Measurements from ENCODE around the gene ROBO4. TPM values are rescaled to one million over a fixed set of nuclear protein-coding genes. Genes with fewer than 3 reads are reported as not detected.

The ROBO4 gene
- total RNA-seq, 1 donor from 2014 or later: not detected

DNA sequence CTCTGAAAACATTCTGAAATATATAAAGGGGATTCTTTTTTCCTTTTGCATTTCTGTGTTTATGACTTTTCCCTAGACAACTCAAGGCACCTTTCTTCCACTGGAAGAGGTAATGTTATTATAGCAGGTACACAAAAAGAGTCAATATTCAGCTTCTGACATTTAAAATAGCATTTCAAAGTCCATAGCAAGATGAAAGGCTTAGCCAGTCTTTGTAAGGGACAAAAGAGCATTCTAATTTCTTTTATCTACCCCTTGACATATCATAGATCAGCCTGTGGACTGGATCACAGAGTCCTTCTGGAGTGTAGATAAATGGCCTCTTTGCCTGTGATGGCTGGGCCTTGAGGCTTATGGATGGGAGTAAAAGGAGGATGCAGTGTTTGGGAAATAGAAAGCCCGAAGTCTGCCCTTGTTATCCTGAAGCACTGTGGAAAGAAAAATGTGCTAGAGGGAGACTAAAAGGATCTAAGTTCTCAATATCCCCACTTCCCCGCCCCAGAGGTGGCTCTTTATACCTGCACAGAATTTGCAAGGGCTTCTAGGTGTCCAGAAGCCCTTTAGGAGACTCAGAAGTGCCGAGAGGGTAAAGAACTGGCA is 39.8 kb upstream of the ROBO4 start:
- no peaks in the 10 kb centered on the region for H3K9me3 Mint-ChIP-seq
- H3K27ac Mint-ChIP-seq: no peak overlapping the region
- no peak overlapping the region for H3K4me3 Mint-ChIP-seq
- H3K36me3 Mint-ChIP-seq: no peaks in the 10 kb centered on the region
- H3K27me3 Mint-ChIP-seq: peaks cover 13% of the 10 kb centered on the region
- TF ChIP-seq, protein P1, sequence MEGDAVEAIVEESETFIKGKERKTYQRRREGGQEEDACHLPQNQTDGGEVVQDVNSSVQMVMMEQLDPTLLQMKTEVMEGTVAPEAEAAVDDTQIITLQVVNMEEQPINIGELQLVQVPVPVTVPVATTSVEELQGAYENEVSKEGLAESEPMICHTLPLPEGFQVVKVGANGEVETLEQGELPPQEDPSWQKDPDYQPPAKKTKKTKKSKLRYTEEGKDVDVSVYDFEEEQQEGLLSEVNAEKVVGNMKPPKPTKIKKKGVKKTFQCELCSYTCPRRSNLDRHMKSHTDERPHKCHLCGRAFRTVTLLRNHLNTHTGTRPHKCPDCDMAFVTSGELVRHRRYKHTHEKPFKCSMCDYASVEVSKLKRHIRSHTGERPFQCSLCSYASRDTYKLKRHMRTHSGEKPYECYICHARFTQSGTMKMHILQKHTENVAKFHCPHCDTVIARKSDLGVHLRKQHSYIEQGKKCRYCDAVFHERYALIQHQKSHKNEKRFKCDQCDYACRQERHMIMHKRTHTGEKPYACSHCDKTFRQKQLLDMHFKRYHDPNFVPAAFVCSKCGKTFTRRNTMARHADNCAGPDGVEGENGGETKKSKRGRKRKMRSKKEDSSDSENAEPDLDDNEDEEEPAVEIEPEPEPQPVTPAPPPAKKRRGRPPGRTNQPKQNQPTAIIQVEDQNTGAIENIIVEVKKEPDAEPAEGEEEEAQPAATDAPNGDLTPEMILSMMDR (conservative IDR thresholded peaks at IDR 0.05): no peak
- H3K4me1 Mint-ChIP-seq (ENCODE audit: unreplicated experiment): peaks cover 7% of the 10 kb centered on the region
- no peak for DNase-seq (ENCODE audit: extremely low spot score, unreplicated experiment)

DNA sequence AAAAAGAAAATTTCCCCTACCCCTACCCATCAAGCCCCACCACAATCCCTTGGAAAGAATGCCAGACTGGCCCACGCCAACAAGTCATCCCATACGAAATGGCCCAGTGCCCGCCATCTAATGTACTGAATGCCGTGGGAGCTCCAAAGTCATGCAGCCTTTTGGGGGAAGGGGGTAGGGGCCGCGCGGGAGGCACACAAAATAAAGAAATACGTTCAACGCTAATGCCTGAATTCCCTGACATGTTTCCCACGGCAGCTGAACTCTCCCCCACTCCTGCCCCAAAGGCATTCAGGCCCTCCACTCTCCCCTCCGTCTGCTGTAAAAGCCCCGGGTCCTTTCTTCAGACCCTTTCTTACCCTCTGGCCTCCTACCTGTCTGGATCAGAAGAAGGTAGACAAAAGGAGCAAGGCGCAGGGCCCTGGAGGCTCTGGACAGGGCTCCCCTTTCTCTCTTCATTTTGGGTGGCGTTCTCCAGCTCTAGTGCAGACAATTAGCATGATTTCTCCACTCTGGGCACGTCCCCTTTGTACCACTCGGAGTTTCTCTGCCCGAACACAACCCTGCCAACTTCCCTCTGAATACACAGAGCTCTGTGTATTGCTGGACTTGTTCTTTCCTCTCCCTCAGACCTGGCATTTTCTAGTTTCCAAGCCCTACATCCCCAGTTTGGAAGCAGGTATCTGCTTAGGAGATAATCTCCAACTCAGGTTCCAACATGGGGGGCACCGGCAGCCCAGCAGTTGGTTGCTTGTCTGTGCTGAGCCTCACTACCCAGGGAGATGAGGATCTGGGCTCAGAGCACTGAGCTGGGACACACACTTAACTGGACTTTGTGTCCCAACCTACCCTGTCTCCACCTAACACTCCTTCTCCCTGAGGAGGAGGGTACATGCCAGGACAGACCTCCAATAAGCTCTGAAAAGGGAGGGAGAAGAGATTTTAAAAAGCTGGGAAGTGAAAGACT is 38.2 kb upstream of the ROBO4 start, which contains the start of gene HEPACAM:
HEPACAM (minus strand) TSS at position 500 of the 967 bp plus-strand sequence; CDS start at position 459, 41 bp downstream.
- DNase-seq (ENCODE audit: extremely low spot score, unreplicated experiment): no peak
- H3K27ac Mint-ChIP-seq: no peak within 1 kb of the TSS
- peaks cover 7% of the 10 kb centered on the region for H3K4me1 Mint-ChIP-seq (ENCODE audit: unreplicated experiment)

DNA sequence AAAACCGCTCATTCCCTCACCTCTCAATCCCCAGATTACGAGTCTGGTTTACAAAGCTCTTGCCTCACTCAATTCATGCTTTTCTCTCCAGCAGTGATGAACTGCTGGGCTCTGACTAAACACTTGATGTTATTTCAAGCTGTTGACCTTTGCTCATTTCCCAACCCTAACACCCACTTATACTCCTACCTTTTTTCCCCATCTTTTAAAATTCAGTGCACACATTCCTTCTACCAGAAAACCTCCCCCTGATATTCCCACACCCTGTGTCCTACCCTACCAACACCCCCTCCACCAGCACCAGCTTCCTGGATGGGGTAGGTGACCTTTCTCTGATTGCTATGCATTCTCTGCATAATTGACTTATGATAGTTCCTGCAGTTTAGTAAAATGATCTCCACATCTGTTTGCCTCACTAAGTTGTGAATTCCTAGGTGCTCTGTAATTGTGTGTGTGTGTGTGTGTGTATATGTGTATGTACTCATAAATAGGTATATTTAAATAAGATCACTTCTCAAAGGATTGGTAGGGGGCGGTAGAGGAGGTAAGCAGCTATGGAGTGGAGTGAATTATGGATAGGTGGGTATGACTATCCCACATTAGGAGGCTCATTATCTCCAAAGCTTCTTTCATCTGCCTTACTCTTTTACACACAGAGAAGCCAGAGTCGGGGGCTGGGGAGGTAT is 37.3 kb upstream of the ROBO4 start:
- no peak for DNase-seq (ENCODE audit: extremely low spot score, unreplicated experiment)
- Mint-ChIP-seq H3K4me1 (ENCODE audit: unreplicated experiment) (peaks cover 1% of the 10 kb centered on the region), H3K27ac (no peak overlapping the region)

More for the DNA sequence above, 38.2 kb upstream of the ROBO4 start, which contains the start of gene HEPACAM:
- Mint-ChIP-seq H3K27me3 (peaks cover 13% of the 10 kb centered on the region), H3K4me3 (no peak within 1 kb of the TSS), H3K9me3 (no peaks in the 10 kb centered on the region), H3K36me3 (no peaks in the 10 kb centered on the region)
- TF ChIP-seq, protein P1 (conservative IDR thresholded peaks at IDR 0.05): no peak

DNA sequence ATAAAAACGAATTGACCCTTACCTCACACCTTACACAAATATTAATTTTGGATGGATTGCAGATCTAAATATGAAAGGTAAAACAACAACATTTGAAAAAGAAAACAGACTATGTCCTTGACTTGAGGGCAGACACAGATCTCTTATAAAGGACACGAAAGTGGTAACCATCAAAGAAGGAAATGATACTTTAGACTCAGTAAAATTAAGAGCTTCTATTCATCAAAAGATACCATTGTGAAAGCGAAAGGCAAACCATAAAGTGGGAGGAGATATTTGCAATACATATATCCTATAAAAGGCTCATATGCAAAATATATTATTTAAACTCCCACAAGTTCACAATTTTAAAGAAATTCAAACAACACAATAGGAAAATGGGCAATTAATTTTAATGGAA is 33.1 kb upstream of the ROBO4 start:
- Mint-ChIP-seq H3K4me3 (no peak overlapping the region), H3K9me3 (no peaks in the 10 kb centered on the region), H3K4me1 (ENCODE audit: unreplicated experiment) (no peaks in the 10 kb centered on the region), H3K27me3 (peaks cover 7% of the 10 kb centered on the region), H3K27ac (no peak overlapping the region), H3K36me3 (no peaks in the 10 kb centered on the region)
- DNase-seq (ENCODE audit: extremely low spot score, unreplicated experiment): no peak
- TF ChIP-seq, protein P1 (conservative IDR thresholded peaks at IDR 0.05): no peak

More for the DNA sequence above, 37.3 kb upstream of the ROBO4 start:
- no peak overlapping the region for H3K4me3 Mint-ChIP-seq
- TF ChIP-seq, protein P1 (conservative IDR thresholded peaks at IDR 0.05): peak; percentile 32
- peaks cover 13% of the 10 kb centered on the region for H3K27me3 Mint-ChIP-seq
- H3K36me3 Mint-ChIP-seq: no peaks in the 10 kb centered on the region
- H3K9me3 Mint-ChIP-seq: no peaks in the 10 kb centered on the region

DNA sequence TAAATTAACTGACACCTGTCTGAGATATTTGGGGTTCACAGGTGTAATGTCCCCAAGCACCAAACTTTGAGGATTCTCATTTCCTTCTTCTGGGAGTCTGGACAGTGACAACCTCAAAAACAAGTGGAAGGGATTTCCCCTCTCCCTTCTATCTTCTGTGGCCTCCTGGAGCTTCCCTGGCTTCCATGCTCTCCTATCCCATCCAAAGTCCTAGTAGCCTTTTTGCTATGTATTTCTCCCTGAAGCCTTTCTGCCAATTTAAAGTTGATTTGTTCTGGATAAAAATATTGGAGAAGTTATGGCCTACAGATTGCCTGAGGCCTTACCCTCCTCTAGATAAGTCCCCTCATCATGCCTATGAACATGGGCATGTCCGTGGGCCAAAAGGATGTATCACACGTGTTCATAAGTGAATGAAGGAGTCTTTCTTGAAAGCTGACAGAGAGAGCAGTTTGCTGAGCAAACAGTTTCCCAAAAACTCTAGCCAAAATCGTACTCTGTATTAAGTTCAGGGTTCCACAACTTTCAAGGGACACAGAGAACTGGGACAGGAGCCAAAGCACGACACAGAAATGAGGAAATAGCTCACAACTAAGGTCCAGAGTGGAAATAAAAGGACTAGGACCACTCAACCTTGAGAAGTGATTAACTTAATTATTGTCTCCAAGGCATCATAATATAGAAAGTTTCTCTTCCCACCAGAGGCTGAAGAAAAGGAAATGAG is 31.4 kb upstream of the ROBO4 start:
- H3K27me3 Mint-ChIP-seq: peaks cover 15% of the 10 kb centered on the region
- H3K4me3 Mint-ChIP-seq: no peak overlapping the region
- H3K36me3 Mint-ChIP-seq: no peaks in the 10 kb centered on the region
- TF ChIP-seq, protein P1 (conservative IDR thresholded peaks at IDR 0.05): no peak
- no peak for DNase-seq (ENCODE audit: extremely low spot score, unreplicated experiment)
- H3K27ac Mint-ChIP-seq: no peak overlapping the region
- H3K4me1 Mint-ChIP-seq (ENCODE audit: unreplicated experiment): no peaks in the 10 kb centered on the region
- no peaks in the 10 kb centered on the region for H3K9me3 Mint-ChIP-seq

Data from type B pancreatic cell (in vitro differentiated cells).